GM18508 (cell line): ENCODE data around the gene MFAP3.
"Not testable (repeated sequence)": the region's sequence is repeated elsewhere in the genome, so short reads cannot be mapped to it uniquely, and the experiment has no call there.

Experiments
- ATAC-seq: cut with Tn5 transposase; IDR thresholded peaks from one replicate; pipeline ENCODE4 v1.9.1; 2021; ENCODE audit warnings: moderate number of reproducible peaks; ENCODE audit not compliant: insufficient read depth, unreplicated experiment

Gene MFAP3

DNA sequence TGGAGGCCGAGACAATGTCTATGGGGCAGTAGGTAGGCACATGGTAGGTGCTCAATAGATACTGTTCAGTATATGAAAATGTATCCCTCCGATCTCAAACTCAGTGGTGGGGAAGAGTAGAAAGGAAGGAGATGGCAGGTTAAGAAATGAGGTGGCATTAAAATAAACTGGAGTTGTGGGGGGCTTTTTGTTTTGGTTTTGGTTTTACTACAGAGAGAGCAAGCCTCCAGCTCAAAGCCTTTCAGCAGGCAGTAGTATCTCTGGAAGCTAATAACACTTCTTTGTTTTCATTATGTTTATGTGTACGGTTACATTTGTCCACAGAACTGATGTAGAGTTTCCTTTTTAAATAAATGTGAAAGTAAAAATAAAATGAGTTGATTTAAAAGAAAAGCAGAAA, 8.6 kb downstream of the MFAP3 start:
- ATAC-seq = no peak

DNA sequence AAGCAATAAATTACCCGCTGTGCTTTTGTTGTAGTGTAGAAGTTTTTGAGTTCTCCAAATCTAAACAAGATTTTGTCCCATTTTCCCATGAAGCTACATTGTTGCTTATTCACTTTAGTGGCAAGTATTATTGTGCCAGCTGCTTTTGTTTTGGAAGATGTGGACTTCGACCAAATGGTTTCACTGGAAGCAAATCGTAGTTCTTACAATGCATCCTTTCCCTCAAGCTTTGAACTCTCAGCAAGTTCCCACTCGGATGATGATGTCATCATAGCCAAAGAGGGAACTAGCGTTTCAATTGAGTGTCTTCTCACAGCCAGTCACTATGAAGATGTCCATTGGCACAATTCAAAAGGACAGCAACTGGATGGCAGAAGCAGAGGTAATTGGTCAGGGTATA, 10.9 kb downstream of the MFAP3 start:
- ATAC-seq = no peak

DNA sequence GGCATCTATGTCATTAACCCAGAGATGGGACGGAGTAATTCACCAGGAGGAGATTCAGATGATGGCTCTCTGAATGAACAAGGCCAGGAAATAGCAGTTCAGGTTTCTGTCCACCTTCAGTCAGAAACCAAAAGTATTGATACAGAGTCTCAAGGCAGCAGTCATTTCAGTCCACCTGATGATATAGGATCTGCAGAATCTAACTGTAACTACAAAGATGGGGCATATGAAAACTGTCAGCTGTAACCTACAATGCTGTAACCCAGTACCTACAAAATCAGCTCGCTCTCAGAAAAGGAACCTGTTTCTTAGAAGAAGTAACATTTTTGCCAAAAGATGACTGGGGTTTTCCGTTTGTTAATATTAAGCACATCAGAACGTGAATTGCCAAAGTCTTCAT, 14.7 kb downstream of the MFAP3 start:
- ATAC-seq = no peak

DNA sequence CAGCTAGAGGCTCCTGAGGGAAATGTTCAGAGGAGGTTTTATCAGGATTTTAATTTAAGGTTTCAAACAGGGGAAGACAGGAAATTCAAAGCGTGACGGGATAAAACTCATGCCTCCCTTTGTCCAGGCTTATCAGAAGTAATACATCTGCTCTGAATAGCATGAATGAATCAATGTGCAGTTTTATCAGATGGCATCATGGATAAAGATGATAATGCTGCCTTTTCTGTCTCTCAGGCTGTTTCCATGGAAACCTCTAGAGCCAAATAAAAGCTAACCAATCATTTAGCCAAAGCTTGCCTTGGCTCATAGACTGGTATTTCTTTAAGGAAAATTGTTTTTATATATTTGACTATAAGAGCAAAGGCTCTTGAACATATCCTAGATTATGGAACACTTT, 16.4 kb downstream of the MFAP3 start:
- ATAC-seq = no peak

DNA sequence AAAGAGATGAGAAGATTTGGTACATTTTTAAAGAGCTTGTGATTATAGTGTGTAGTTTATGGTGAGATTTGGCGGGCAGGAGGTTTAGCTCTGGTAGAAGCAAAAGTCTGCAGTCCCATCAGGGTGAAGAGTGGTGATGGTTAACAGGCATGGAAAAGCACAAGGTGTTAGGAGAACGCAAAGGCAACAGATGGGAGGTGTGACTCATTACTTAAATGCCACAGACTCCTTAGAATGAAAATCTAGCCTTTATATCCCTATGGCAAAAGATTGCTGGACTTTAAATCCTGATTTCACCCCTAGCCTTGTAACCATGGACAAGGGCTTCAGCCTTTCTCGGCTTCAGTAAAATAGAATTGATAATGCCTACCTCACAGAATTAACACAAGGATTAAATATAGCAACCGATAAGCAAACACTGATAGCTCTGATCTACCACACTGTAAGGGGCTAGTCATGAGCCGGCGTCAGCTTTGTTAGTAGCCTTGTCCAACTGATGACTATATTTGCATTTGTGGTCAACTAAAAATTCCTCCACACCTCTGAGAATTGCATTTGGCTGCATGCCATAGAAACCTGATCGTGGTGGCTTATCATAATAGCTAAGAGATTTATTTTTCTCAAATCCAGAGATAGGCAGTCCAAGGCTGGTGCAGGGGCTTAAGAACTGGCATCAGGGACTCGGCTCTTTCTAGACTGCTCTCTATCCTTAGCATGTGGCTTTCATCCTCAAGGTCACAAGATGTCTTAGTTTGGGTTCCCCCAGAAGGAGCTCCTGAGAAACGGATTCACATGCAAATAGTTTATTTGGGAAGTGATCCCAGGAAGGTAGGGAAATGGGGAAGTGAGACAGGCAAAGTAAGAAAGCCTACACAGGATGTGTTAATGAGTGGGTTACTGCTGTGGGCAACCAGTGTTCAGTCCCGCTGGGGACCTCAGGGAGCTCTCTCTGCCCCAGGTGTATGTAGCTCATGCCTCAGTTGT, 19.6 kb downstream of the MFAP3 start:
- ATAC-seq = no peak

DNA sequence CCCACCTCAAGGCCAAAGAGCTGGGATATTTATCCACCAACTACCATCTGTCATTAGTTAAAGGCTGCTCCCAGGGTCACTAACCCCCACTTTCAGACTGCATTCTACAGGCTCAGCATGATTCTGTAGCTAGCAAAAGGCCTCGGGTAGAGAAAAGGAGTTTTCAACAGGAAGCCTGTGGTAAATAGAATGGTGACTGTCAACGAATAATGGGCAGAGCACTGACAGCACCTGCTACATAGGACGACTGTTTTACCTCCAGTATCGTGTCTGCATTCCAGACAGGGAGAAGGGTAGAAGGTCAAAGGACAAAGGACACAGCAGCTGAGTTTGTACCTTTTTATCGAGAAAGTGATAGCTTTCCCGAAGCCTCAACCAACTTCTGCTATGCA, 20.3 kb downstream of the MFAP3 start:
- ATAC-seq = no peak

DNA sequence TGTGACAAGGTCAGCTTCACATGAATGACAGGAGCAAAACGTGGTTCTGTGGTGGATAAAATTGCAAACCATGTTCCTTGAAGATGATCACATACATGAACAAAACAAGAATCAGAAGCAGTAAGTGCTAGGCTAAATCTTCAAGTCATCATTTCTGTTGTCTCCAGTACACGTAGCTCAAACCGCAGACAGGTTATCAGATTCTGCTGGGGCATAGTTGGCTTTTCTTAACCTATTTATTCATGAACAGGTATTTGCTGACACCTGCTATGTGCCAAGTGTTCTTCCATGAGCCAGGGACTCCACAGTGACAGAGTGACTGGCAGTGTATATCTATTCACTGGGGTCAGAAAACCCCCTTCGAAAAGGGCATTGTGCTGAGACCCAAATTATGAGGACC, 20.8 kb downstream of the MFAP3 start:
- ATAC-seq = no peak

DNA sequence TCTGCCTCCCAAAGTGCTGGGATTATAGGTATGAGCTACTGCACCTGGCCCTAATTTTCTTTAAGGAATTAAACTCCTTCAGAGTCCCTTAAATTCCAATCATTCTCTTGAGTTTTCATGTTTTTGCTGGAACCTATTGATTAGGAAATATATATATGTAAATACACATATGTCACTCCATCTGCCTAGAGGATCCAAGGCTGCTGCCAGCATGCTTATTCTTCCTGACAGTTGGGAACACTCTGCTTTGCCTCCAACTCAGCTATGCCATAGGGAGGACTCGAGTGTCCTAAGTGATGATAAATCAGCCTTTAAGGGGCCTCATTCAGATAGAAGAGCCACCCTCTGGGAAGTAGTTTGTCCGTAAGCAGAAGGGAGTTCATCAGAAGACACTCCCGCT, 21.8 kb downstream of the MFAP3 start:
- no peak for ATAC-seq

DNA sequence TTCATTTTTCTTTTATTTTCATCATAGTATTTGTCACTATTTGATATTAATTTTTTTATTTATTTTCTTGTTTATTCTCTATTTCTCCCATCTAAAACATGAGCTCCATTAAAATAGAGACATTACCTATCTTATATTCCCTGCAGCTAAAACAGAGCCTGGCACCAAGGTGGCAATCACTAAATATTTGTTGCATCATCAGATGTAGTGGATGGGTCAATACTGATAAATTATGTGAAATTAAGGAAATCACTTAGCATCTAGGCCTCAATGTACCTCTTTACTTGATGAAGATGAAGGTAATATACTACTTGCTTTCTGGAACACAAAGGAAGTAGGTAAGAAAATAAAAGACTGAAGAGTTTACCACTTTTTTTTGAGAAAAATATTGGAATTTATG, 24.6 kb downstream of the MFAP3 start:
- no peak for ATAC-seq

DNA sequence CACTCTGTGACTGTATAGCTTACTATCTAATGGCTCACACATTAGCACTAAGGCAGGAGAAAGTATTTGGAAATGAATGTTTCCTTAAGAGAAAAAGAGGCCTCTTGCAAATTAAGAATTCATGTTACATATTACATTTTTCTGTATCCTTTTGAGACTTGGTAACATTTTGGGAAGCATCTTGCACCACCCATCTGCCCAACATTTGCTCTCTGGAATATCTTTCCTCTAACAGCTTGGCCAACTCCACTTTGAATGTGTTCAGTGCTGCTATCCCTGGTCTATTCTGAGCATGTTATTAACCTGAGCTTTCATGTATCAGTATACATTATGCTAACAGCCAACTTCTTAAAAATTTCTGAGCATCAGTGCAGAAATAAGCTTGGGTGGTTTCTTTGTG, 27.2 kb downstream of the MFAP3 start:
- ATAC-seq = no peak

DNA sequence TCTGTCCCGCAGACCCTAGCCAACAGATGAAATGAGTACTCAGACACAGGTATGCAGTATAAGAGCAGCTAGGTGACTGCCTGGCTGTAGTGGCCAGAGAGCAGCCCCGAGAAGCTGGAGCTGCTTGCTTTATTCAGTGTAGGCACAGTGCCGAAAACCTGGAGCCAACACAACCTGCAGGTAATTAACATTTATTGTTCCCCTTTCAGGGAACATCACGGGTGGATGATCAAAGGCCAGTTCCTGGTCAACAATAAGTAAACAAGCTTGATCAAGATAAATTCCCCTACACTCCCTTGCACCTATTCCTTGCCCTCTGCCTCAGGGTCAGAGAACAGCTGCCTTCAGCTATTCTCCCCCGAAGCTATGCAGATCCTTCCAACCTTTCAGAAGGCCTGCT, 31.1 kb downstream of the MFAP3 start:
- ATAC-seq = not testable (repeated sequence)

DNA sequence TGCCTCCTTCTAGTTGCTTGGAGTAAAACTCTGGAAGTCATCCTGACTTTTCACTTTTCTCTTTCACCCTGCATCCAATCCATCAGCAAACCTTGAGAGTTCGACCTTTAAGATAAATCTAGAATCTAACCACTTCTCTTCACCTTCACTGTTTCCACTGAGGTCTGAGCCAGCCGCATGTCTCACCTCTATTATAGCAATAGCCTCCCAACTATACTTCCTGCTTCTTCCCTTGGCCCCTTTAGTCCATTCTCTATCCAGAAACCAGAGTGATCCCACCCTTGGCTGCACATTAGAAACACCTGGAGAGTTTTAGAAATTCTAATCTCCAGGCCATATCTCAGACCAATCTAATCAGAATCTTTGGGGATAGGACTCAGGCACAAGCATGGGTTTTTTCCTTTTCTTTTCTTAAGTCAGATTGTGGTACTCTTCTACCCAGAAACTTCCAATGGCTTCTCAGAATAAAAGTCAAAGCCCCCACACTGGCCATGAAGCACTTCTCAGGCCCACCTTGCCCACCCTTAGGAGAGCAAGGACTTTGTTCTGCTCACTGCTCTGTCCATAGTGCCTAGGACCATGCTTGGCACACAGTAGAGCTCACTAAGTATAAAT, 33.1 kb downstream of the MFAP3 start:
- no peak for ATAC-seq

DNA sequence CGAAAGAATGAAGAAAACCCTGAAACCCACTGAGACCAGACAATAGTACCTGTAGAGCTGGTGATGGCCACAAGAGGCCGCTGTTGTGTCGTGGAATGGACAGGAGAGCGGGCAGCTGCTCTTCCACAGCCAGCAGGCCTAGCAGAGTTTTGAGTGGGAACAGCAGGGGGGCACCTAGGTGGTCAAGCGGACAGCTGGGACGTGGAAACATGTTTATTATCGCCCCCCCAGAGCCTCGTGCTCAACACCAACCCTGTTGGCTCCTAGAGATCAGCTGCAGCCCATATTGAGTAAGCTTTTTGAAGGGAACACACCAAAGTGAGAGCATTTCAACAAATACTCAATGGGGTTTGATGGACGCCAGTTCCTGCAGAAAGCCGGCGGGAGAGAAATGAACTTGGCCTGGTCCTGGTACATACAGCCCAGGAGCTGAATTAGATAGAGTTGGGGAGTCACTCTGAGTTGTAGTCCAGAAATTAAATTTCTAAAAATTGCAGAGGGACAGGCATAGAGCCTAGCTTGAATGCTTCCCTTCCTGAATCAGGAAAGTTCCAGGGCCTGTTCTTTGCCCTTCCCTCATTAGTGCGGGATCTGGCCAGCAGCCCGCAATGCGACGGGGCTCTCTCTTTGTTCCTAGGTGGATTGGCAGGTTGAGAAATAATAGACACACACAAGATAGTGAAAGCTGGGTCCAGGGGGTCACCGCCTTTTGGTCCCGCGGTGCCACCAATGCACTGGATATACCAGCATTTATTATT, 33.8 kb downstream of the MFAP3 start:
- peak; percentile 87 for ATAC-seq

DNA sequence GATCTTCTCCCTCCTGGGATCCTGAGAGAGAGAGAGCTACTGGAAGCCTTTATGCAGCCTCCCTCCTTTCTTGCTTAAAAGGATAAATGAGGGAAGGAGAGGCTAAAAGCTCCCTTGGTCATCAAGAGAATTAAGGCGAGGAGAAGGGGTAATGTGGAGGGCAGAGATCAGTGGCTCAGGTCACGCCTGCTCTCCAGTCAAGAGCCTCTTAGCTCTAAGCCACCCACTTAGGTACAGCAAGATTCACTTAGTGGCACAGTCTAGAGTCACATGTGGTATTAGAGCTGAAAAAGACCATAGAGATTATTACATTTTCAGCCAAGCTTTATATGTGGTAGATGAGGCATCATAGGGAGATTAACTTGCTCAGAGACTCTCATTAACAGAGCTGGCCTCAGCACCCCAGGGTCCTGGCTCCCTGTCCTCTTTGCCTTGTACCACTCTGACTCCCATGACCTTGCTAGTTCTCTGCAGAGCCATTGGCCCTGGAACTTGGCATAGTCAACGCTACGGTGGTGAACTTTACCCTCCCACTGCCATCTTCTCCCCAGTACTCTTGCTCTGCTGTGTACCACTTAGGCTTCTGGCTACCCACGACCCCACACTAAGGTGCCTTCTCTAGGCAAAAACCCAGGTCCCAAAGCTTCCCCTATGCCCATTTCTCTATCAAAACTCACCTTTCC, 37.6 kb downstream of the MFAP3 start:
- ATAC-seq = no peak

DNA sequence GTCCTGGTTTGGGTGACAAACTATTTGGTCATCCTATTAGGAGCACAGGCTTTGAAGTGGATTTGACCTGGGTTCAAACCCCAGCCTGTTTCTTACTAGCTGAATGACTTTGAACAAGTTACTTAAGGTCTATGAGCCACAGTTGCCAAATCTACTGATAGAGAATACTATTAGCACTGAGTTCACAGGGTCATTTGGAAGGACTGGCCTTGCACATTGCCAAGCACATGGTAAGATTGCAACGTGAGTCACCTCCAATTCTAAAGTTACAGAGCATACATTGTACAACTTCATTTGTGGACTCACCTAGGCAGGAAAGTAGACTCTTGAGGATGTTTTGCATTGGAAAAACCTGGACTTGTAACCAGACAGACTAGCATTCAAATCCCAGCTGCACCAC, 38.9 kb downstream of the MFAP3 start:
- ATAC-seq = no peak

DNA sequence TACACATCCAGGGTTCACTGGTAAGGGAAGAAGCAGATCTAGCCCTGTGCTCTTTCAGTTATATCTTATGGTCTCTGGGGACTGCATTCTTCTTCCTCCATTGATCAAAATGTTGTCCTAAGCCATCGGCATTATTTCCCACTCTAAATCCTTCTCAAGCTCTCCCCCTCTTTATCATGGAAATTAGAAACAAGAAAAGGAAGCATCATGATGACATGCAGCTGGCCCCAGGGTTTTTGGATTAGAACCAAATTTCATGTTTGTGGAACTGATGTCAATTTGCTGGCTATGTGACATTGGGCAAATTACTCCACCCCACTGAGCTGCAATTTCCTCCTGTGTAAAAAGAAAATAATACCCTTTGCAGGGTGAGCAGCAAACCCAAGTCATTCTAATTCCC, 39.5 kb downstream of the MFAP3 start:
- no peak for ATAC-seq

DNA sequence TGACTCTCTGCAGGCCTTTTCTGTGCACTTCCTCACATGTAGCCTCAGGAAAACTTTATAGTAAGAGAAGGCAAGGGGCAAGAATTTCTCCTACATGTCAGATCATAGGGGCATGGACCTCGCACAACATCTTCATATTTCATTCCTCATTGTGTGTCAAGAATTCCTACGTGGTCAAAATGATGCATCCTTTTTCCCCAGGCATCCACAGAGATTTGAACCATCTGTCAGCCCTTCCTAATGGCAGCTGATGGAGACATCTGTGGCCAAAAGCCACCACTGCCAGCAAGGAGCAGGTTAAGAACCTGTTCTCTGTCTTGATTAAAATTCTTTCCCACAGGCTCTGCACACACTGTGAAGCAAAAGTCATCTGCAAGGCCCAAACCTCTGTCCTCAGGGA, 42.5 kb downstream of the MFAP3 start:
- no peak for ATAC-seq

DNA sequence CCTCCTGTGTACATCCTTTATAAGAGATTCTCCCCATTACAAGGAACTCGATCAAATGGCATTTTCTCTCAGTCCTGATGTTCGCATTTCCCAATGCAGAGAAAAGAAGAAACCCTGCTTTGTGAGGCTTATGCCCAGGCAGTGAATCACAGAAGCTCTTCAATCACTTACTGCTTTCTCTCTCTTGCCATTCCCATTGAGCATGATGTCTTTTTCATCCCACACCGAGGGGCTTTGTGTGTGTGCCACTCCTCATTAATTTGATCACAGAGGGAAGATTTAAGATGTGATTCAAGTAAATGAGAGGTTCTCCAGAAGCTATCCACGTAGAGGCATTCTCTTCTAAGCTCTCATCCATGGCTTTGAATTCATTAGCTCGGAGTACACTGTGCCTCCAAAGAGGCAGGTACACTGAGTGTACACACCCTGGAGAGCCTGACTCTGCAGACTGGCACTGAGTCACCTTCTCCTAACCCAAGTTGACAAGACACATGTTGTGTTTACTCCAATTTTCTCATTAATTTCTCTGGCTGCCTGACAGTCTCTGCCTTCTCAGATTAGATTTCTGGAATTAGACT, 45.4 kb downstream of the MFAP3 start:
- ATAC-seq = no peak

DNA sequence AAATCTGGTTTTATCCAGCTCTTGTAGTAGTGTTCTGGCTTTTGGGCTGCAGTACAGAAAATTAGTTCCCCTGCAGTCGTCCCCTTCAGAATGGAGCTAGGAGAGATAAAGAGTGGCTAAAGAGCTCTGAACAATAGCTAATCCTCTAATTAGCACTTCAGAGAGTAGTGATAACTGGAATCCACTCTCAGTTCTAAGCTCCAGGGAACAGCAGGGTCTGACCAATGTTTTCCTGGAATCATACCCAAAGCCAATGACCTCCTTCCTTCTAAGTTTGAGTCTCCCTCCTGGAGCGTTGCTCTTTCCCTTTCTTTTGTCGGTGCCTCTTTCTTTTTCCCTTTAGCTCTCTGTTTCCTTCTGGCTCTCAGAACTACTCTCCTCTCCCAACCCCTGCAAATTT, 47.4 kb downstream of the MFAP3 start:
- no peak for ATAC-seq

DNA sequence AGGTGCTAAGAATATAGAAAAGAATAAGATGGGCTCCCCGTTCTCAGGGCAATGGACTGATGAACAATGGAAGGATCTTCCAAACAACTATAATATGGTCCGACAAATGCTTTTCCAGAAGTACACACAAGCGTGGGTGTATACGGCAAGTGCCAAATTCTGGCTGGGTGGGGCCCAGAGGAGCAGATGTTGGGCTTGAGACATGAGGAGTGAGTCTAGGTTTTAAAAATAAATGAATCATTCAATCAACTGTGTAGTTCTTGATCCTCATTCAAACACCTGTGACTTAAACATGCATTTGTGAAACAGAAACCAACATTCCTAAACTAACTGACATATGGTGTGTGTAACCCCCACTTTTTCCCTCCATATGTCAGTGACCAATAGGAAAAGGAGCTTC, 47.9 kb downstream of the MFAP3 start:
- ATAC-seq = no peak
